ENCODE results near the gene AP2B1.

DNA sequence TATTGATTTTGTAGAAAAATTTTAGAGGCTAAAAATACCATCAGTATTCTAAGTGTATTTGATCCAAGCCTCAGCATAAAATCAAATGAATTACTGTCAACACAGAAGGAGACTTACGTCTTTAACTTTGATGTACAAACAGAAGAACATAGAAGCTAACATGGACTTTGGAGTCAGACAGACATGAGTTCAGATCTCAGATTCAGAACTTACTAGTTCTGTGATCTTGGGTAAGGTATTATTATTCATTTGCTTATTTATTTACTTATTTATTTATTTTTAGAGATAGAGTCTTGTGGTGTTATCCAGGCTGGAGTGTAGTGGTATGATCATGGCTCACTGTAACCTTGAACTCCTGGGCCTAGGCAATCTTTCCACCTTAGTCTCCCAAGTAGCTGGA, 45.7 kb upstream of the AP2B1 start:
- TF ChIP-seq, protein P1, sequence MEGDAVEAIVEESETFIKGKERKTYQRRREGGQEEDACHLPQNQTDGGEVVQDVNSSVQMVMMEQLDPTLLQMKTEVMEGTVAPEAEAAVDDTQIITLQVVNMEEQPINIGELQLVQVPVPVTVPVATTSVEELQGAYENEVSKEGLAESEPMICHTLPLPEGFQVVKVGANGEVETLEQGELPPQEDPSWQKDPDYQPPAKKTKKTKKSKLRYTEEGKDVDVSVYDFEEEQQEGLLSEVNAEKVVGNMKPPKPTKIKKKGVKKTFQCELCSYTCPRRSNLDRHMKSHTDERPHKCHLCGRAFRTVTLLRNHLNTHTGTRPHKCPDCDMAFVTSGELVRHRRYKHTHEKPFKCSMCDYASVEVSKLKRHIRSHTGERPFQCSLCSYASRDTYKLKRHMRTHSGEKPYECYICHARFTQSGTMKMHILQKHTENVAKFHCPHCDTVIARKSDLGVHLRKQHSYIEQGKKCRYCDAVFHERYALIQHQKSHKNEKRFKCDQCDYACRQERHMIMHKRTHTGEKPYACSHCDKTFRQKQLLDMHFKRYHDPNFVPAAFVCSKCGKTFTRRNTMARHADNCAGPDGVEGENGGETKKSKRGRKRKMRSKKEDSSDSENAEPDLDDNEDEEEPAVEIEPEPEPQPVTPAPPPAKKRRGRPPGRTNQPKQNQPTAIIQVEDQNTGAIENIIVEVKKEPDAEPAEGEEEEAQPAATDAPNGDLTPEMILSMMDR (IDR thresholded peaks at IDR 0.05): no peak
- no peak for TF ChIP-seq POLR2AphosphoS5 (IDR thresholded peaks at IDR 0.05)
